Osteoblast (primary cell): ENCODE measurements around the gene PGLYRP3. TPM values are rescaled to one million over a fixed set of nuclear protein-coding genes. Genes with fewer than 3 reads are reported as not detected.

ENCODE experiments used
- DNase-seq: peaks from one replicate; pipeline ENCODE4 v3.0.0; 2011; ENCODE audit warnings: low spot score, mixed read lengths; ENCODE audit not compliant: insufficient read length; ENCODE audit errors: missing footprints
- H2AFZ ChIP-seq: 2 replicates; pipeline ENCODE4 v1.6.0; 2011; ENCODE audit warnings: mild to moderate bottlenecking, low read length
- H3K27ac ChIP-seq: 2 replicates; pipeline ENCODE4 v1.5.1; 2011; ENCODE audit warnings: mild to moderate bottlenecking, low read depth, low read length, moderate library complexity
- H3K27me3 ChIP-seq: 2 replicates; pipeline ENCODE4 v1.6.0; 2012; ENCODE audit warnings: mild to moderate bottlenecking, control low read depth, inconsistent platforms, low read length, moderate library complexity; ENCODE audit not compliant: insufficient read depth
- H3K36me3 ChIP-seq: 2 replicates; pipeline ENCODE4 v1.5.1; 2011; ENCODE audit warnings: mild to moderate bottlenecking, low read length, control low read depth, moderate library complexity; ENCODE audit not compliant: insufficient read depth
- H3K4me1 ChIP-seq: 2 replicates; pipeline ENCODE4 v1.5.1; 2011; ENCODE audit warnings: mild to moderate bottlenecking, low read length, control low read depth, moderate library complexity; ENCODE audit not compliant: insufficient read depth
- H3K4me2 ChIP-seq: 2 replicates; pipeline ENCODE4 v1.6.0; 2011; ENCODE audit warnings: mild to moderate bottlenecking, low read length; ENCODE audit not compliant: insufficient read depth
- H3K4me3 ChIP-seq: fragments of 200-600 bp; sonication (generic); 3 replicates; pipeline ENCODE4 v1.5.1; 2012; ENCODE audit warnings: mild to moderate bottlenecking, low read length, inconsistent platforms; ENCODE audit not compliant: insufficient read depth
- H3K79me2 ChIP-seq: 2 replicates; pipeline ENCODE4 v1.6.0; 2012; ENCODE audit warnings: mild to moderate bottlenecking, low read length, control low read depth, inconsistent platforms; ENCODE audit not compliant: insufficient read depth
- H3K9me3 ChIP-seq: 2 replicates; pipeline ENCODE4 v1.5.1; 2011; ENCODE audit warnings: low read depth, low read length, control low read depth
- H4K20me1 ChIP-seq: 2 replicates; pipeline ENCODE4 v1.6.0; 2012; ENCODE audit warnings: mild to moderate bottlenecking, low read length, control low read depth; ENCODE audit not compliant: insufficient read depth
- CTCF ChIP-seq: IDR thresholded peaks from 2 replicates; pipeline ENCODE4 v1.5.1; 2011; ENCODE audit warnings: mild to moderate bottlenecking, low read depth, low read length, moderate library complexity; ENCODE audit errors: extremely low read depth
- total RNA-seq: library from RNA; depleted of rRNA; stranded (reverse); fragments of >200 nt; gene quantifications from 2 replicates; pipeline ENCODE4 v1.2.3, GENCODE V29; 2012

Gene PGLYRP3
- total RNA-seq, 1 donor: not detected

- Histone ChIP-seq H3K4me1 (no peaks in the 10 kb centered on the region), H3K4me3 (no peak overlapping the region), H3K27ac (no peak overlapping the region), H4K20me1 (no peaks in the 10 kb centered on the region), H2AFZ (no peak overlapping the region), H3K9me3 (no peaks in the 10 kb centered on the region), H3K79me2 (no peaks in the 10 kb centered on the region), H3K4me2 (no peak overlapping the region), H3K27me3 (peaks cover 5% of the 10 kb centered on the region), H3K36me3 (no peaks in the 10 kb centered on the region)
- DNase-seq: no peak
- no peak for TF ChIP-seq CTCF
Observed at GRCh38 chr1:153340356-153340755, 27.6 kb upstream of the PGLYRP3 start.

- no peak overlapping the region for H2AFZ ChIP-seq
- no peak overlapping the region for H3K4me3 ChIP-seq
- no peak for DNase-seq
- H3K79me2 ChIP-seq: no peaks in the 10 kb centered on the region
- no peaks in the 10 kb centered on the region for H3K4me1 ChIP-seq
- H4K20me1 ChIP-seq: no peaks in the 10 kb centered on the region
- H3K27me3 ChIP-seq: peaks cover 5% of the 10 kb centered on the region
- TF ChIP-seq CTCF: no peak
- no peak overlapping the region for H3K4me2 ChIP-seq
- H3K9me3 ChIP-seq: no peaks in the 10 kb centered on the region
- H3K27ac ChIP-seq: no peak overlapping the region
- no peaks in the 10 kb centered on the region for H3K36me3 ChIP-seq
Observed at GRCh38 chr1:153339802-153340201, 27.1 kb upstream of the PGLYRP3 start.

GRCh38 chr1:153337980-153338853, 25.5 kb upstream of the PGLYRP3 start:
- Histone ChIP-seq H3K79me2 (no peaks in the 10 kb centered on the region), H3K9me3 (no peaks in the 10 kb centered on the region), H3K27me3 (peaks cover 5% of the 10 kb centered on the region), H3K27ac (no peak overlapping the region), H3K4me1 (no peaks in the 10 kb centered on the region), H3K36me3 (no peaks in the 10 kb centered on the region), H3K4me2 (no peak overlapping the region), H2AFZ (no peak overlapping the region), H4K20me1 (no peaks in the 10 kb centered on the region), H3K4me3 (no peak overlapping the region)
- TF ChIP-seq CTCF: no peak
- DNase-seq: no peak

GRCh38 chr1:153336650-153337049, 23.9 kb upstream of the PGLYRP3 start:
- TF ChIP-seq CTCF: no peak
- H4K20me1 ChIP-seq: no peaks in the 10 kb centered on the region
- DNase-seq: no peak
- H3K9me3 ChIP-seq: no peaks in the 10 kb centered on the region
- no peak overlapping the region for H3K4me2 ChIP-seq
- H3K4me3 ChIP-seq: no peak overlapping the region
- H3K79me2 ChIP-seq: no peaks in the 10 kb centered on the region
- H3K36me3 ChIP-seq: no peaks in the 10 kb centered on the region
- peaks cover 5% of the 10 kb centered on the region for H3K27me3 ChIP-seq
- H2AFZ ChIP-seq: no peak overlapping the region
- no peak overlapping the region for H3K27ac ChIP-seq
- no peaks in the 10 kb centered on the region for H3K4me1 ChIP-seq
